ENCODE data around the gene SPEM2. TPM values are rescaled to one million over a fixed set of nuclear protein-coding genes. Genes with fewer than 3 reads are reported as not detected.
A peak's percentile ranks its signal among the peaks of the same experiment; 100 is the strongest.

SPEM2 gene
- total and polyA plus RNA-seq, 2 of the 4 experiments (the other 2 are of a cell fraction), result not detected

GRCh38 chr17:7409716-7410115, 15.7 kb upstream of the SPEM2 start:
- Histone ChIP-seq H3K4ac (ENCODE audit: low read depth, low read length) (no peak overlapping the region), H4K8ac (ENCODE audit: low read depth in 2 of 2, low read length in 2 of 2) (no peak overlapping the region), H2AFZ (replicated peaks; ENCODE audit: low read length, poor library complexity) (no peak overlapping the region), H2AK9ac (replicated peaks; ENCODE audit: low read depth, low read length, poor library complexity) (peak overlapping the region; percentile 85), H2BK120ac (ENCODE audit: low read depth, low read length) (no peak overlapping the region), H3K9me3 (ENCODE audit: control insufficient read depth, insufficient read depth, low read length) (no peaks in the 10 kb centered on the region), H3K23ac (ENCODE audit: low read depth, low read length) (no peak overlapping the region), H4K5ac (ENCODE audit: low read depth, low read length) (no peak overlapping the region), H4K91ac (ENCODE audit: insufficient read depth, low read depth, low read length) (no peak overlapping the region), H3K4me1 (ENCODE audit: control insufficient read depth, insufficient read depth, low read length) (peaks cover 8% of the 10 kb centered on the region), H2BK5ac (ENCODE audit: low read depth, low read length, poor library complexity, severe bottlenecking) (no peak overlapping the region), H3K56ac (ENCODE audit: extremely low read depth, insufficient read depth, low read length) (no peak overlapping the region), H3K18ac (ENCODE audit: low read depth, low read length) (no peak overlapping the region), H3K4me3 (ENCODE audit: insufficient read depth, low read depth, low read length) (no peak overlapping the region), H3K79me1 (ENCODE audit: low read depth in 1 of 2, low read length in 2 of 2) (peaks cover 0 to 33% of the 10 kb centered on the region in 2 experiments; a peak in 3 of 4 replicates), H3K36me3 (ENCODE audit: control insufficient read depth, insufficient read depth, low read length) (peaks cover 29% of the 10 kb centered on the region), H3K14ac (replicated peaks; ENCODE audit: low read depth, low read length) (no peak overlapping the region), H2BK20ac (ENCODE audit: low read depth, low read length) (no peak overlapping the region), H3K4me2 (ENCODE audit: low read depth, low read length) (no peak overlapping the region), H2AK5ac (ENCODE audit: low read depth, low read length) (no peak overlapping the region), H3K27me3 (ENCODE audit: control insufficient read depth, insufficient read depth, low read length) (no peaks in the 10 kb centered on the region), H2BK15ac (ENCODE audit: low read depth, low read length) (no peak overlapping the region), H4K20me1 (ENCODE audit: insufficient read depth, low read length) (peaks cover 7% of the 10 kb centered on the region), H3K9me1 (ENCODE audit: insufficient read depth, low read length) (peaks cover 4% of the 10 kb centered on the region; the same call in 1 of the 2 replicates), H3K9ac (ENCODE audit: low read depth, low read length) (no peak overlapping the region), H3K27ac (ENCODE audit: insufficient read depth, low read length) (no peak overlapping the region)
- in situ Hi-C loops (cut with MboI; ENCODE audit: low sequenced_read_pairs) (no loop called here), intact Hi-C loops (cut with micrococcal nuclease) (no loop called here), dilution Hi-C loops (cut with HindIII; ENCODE audit: low sequenced_read_pairs, unreplicated experiment) (no loop called here)
- WGBS, 2 experiments (ENCODE audit: extremely low coverage in 2 of 2, insufficient read length in 1 of 2), result 98% methylated on average over 5 of the region's 6 CpGs; no CpG with 5 or more reads in 1 of the 2 experiments
- ATAC-seq (ENCODE audit: low read depth), result no peak
- BruUV-seq (replicated peaks), result no TSS peak
- TF ChIP-seq CHD1 (IDR thresholded peaks at IDR 0.05; ENCODE audit: low read depth, low read length), result no peak
- no peak for TF ChIP-seq NFE2L2 (IDR thresholded peaks at IDR 0.05; ENCODE audit: low read depth, low read length)
- no peak for TF ChIP-seq FOS (IDR thresholded peaks at IDR 0.05; ENCODE audit: low read depth, low read length)
- TF ChIP-seq RFX5 (IDR thresholded peaks at IDR 0.05; ENCODE audit: low read depth, low read length), result no peak
- no peak for TF ChIP-seq MXI1 (IDR thresholded peaks at IDR 0.05; ENCODE audit: borderline replicate concordance, low read depth, low read length)
- no peak for TF ChIP-seq ELK1 (IDR thresholded peaks at IDR 0.05; ENCODE audit: borderline replicate concordance, low read depth, low read length)
- TF ChIP-seq SMC3 (IDR thresholded peaks at IDR 0.05; ENCODE audit: low read depth, low read length), result no peak
- TF ChIP-seq RAD21 (IDR thresholded peaks at IDR 0.05; ENCODE audit: low read length), result no peak
- no peak for TF ChIP-seq RCOR1 (IDR thresholded peaks at IDR 0.05; ENCODE audit: insufficient replicate concordance, low read length)
- no peak for TF ChIP-seq BHLHE40 (IDR thresholded peaks at IDR 0.05; ENCODE audit: low read depth, low read length)
- TF ChIP-seq CTCF (conservative IDR thresholded peaks at IDR 0.05; ENCODE audit: low read depth, low read length), result no peak
- no peak for TF ChIP-seq MAFK (IDR thresholded peaks at IDR 0.05; ENCODE audit: low read depth, low read length)
- TF ChIP-seq CEBPB (IDR thresholded peaks at IDR 0.05; ENCODE audit: low read depth, low read length), result no peak
- TF ChIP-seq MAZ (IDR thresholded peaks at IDR 0.05; ENCODE audit: borderline replicate concordance, low read depth, low read length), result no peak
- TF ChIP-seq USF2 (IDR thresholded peaks at IDR 0.05; ENCODE audit: low read depth, low read length), result no peak
- ChIA-PET CTCF (no interaction called here), POLR2A (ENCODE audit: unreplicated experiment) (no interaction called here)
- DNase-seq, result no peak
